ENCODE measurements around the gene SEL1L2. TPM values are rescaled to one million over a fixed set of nuclear protein-coding genes. Genes with fewer than 3 reads are reported as not detected.
"Not testable (repeated sequence)": the region's sequence is repeated elsewhere in the genome, so short reads cannot be mapped to it uniquely, and the experiment has no call there.

SEL1L2 gene
- total RNA-seq, 4 donors from 2014 or later, result not detected

DNA sequence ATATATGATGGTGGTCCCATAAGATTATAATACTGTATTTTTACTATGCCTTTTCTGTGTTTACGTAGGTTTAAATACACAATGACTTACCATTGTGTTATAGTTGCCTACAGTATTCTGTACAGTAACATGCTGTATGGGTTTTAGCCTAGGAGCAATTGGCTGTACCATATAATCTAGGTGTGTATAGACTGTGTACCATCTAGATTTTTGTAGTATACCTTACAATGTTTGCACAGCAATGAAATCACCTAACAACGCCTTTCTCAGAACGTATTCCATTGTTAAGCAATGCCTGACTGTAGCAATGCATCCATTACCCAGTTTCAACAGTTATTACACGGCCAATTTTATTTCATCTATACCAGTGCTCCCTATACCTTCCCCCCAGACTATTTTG, 15.6 kb upstream of the SEL1L2 start:
- TF ChIP-seq POLR2A (IDR thresholded peaks at IDR 0.05), result no peak
- TF ChIP-seq, protein P1, sequence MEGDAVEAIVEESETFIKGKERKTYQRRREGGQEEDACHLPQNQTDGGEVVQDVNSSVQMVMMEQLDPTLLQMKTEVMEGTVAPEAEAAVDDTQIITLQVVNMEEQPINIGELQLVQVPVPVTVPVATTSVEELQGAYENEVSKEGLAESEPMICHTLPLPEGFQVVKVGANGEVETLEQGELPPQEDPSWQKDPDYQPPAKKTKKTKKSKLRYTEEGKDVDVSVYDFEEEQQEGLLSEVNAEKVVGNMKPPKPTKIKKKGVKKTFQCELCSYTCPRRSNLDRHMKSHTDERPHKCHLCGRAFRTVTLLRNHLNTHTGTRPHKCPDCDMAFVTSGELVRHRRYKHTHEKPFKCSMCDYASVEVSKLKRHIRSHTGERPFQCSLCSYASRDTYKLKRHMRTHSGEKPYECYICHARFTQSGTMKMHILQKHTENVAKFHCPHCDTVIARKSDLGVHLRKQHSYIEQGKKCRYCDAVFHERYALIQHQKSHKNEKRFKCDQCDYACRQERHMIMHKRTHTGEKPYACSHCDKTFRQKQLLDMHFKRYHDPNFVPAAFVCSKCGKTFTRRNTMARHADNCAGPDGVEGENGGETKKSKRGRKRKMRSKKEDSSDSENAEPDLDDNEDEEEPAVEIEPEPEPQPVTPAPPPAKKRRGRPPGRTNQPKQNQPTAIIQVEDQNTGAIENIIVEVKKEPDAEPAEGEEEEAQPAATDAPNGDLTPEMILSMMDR (IDR thresholded peaks at IDR 0.05), result no peak
- DNase-seq, result no peak
- no peak overlapping the region for H3K27ac ChIP-seq
- H3K36me3 ChIP-seq, result no peaks in the 10 kb centered on the region
- no peaks in the 10 kb centered on the region for H3K4me1 ChIP-seq
- H3K4me3 ChIP-seq, result no peak overlapping the region
- H3K27me3 ChIP-seq, result no peaks in the 10 kb centered on the region
- 89 to 97% methylated on average over 4 of the region's 4 CpGs for WGBS, 2 donors
- H3K9me3 ChIP-seq, result peaks cover 0 to under 1% (median 0%) of the 10 kb centered on the region in 3 donors
- intact Hi-C loops (cut with DNase I), result no loop called here

DNA sequence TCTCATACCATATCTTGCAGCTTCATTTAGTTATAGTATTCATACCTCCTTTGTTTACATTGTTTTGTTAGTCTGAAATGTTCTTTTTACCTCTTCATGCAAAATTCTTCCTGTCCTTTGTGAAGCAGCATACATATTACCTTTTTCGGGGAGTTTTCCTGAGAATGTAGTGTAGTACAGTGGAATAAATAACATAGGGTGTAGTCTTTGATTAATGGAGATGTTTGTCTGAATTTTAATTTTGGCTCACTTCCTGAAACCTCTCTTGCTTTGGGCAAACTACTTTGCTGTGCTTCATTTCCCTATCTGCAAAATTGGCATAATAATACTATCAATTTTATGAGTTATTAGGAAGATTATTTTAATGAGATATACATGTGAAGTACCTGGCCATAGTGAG, 10.5 kb upstream of the SEL1L2 start:
- no peak overlapping the region for H3K27ac ChIP-seq
- H3K27me3 ChIP-seq, result peaks cover 0 to 4% (median 0%) of the 10 kb centered on the region in 4 donors
- H3K4me3 ChIP-seq, result no peak overlapping the region
- intact Hi-C loops (cut with DNase I), result no loop called here
- DNase-seq, result no peak
- H3K9me3 ChIP-seq, result no peaks in the 10 kb centered on the region
- TF ChIP-seq, protein P1 (IDR thresholded peaks at IDR 0.05), result no peak
- no peak for TF ChIP-seq POLR2A (IDR thresholded peaks at IDR 0.05)
- H3K4me1 ChIP-seq, result peaks cover 0 to 13% (median 0%) of the 10 kb centered on the region in 3 donors
- no peaks in the 10 kb centered on the region for H3K36me3 ChIP-seq
- 42 to 70% methylated on average over 1 of the region's 1 CpG for WGBS, 2 donors

DNA sequence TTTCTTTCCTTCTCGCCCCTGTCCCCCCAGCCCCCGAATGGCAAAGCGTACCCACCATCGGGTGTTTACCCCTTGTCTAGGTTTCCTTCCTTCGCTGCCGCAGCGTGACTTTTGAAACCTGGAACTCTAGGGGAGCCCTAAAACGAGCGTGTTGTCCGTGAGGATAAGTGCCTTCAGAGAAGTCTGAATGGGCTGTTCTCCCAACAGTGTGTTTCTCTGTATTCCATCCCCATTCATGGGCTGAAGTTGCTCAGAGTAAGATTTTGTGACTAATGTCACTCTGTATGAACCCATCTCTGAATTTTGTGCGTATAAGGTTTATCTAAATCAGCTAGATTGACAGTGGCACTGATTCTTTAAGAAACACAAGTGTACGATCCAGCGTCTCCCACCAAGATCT, 5.9 kb upstream of the SEL1L2 start:
- peak overlapping the region; percentile 77 to 89 (median 83) for H3K4me3 ChIP-seq
- no peaks in the 10 kb centered on the region for H3K36me3 ChIP-seq
- intact Hi-C loops (cut with DNase I), result no loop called here
- H3K4me1 ChIP-seq, result peaks cover 0 to 21% (median 0%) of the 10 kb centered on the region in 3 donors
- 6 to 11% methylated on average over 9 to 13 of the region's 13 CpGs for WGBS, 2 donors
- peaks cover 0 to 12% (median 0%) of the 10 kb centered on the region in 4 donors for H3K27me3 ChIP-seq
- peak overlapping the region in 3 of 4 donors; percentile 68 to 88 (median 87) for H3K27ac ChIP-seq
- H3K9me3 ChIP-seq, result peaks cover 0 to 14% (median 8%) of the 10 kb centered on the region in 3 donors
- no peak for DNase-seq
- TF ChIP-seq POLR2A (IDR thresholded peaks at IDR 0.05), result no peak
- TF ChIP-seq, protein P1 (IDR thresholded peaks at IDR 0.05), result no peak

DNA sequence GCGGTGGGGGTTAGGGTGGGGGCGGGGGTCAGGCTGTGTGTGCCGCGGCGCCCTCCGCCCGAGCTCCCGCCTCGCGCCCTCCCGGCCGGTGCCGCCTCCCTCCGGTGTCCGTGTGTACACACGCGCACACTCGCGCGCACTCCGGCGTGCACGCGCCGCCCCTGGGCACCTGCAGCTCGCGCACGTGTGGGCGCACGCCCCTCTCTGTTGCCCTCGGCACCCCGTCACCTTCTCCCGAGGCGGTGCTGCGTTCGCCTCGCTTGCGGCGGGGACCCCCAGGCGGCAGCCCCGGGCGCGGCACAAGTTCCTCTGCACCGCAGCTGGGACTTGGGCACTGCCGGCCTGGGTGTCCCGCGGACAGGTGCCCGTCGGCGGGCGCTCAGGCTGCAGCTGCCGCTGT, 5.4 kb upstream of the SEL1L2 start:
- no peak for DNase-seq
- Histone ChIP-seq H3K36me3 (no peaks in the 10 kb centered on the region), H3K27me3 (peaks cover 0 to 12% (median 0%) of the 10 kb centered on the region in 4 donors), H3K9me3 (peaks cover 0 to 14% (median 8%) of the 10 kb centered on the region in 3 donors), H3K4me1 (peaks cover 0 to 21% (median 0%) of the 10 kb centered on the region in 3 donors), H3K27ac (peak overlapping the region; percentile 68 to 88 (median 84)), H3K4me3 (peak overlapping the region; percentile 77 to 89 (median 83))
- intact Hi-C loops (cut with DNase I), result no loop called here
- TF ChIP-seq POLR2A (IDR thresholded peaks at IDR 0.05), result no peak
- TF ChIP-seq, protein P1 (IDR thresholded peaks at IDR 0.05), result no peak
- WGBS, 2 donors, result 15% methylated on average over 25 of the region's 52 CpGs; no CpG with 5 or more reads in 1 of the 2 donors

DNA sequence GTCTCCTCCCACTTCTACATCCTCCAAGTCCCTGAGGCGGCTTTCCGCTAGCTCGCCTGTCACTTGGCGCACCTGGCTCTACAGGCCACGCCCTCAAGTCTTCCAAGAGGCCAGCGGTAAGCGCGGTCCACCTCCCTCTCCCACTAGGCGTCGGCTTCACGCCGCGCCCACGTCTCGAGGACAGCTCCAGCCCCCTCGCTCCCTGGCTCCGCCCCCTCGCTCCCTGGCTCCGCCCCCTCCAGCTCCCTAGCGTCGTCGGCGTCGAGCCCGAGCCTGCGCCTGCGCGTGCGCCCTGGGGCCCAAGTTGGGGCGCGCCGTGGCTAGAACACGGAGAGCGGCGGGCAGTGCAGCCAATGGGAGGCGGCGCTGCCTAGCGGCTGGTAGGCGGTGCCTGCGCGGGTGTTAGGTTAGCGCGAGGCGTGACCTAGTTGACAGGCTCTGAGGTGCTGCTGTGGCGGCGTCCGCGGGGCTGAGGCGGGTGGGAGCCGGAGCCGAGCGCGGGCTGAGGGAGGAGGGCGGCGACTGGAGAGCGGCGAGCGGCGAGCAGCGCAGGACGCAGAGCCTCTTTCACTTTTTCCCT, 4.8 kb upstream of the SEL1L2 start, which contains the start of gene MACROD2:
Gene MACROD2, plus strand, starts transcription at position 431 of the 580 bp plus-strand sequence.
- 0 to 9% methylated on average over 1 to 29 of the region's 61 CpGs for WGBS, 2 donors
- intact Hi-C loops (cut with DNase I), result no loop called here
- TF ChIP-seq, protein P1 (IDR thresholded peaks at IDR 0.05), result peak in 2 of 6 experiments; percentile 18 to 30
- peak in 3 of 4 donors; percentile 38 to 51 (median 45) for TF ChIP-seq POLR2A (IDR thresholded peaks at IDR 0.05)
- peak within 1 kb of the TSS; percentile 68 to 88 (median 84) for H3K27ac ChIP-seq
- peaks cover 0 to 21% (median 0%) of the 10 kb centered on the region in 3 donors for H3K4me1 ChIP-seq
- H3K36me3 ChIP-seq, result no peaks in the 10 kb centered on the region
- peaks cover 0 to 14% (median 8%) of the 10 kb centered on the region in 3 donors for H3K9me3 ChIP-seq
- peaks cover 0 to 12% (median 0%) of the 10 kb centered on the region in 4 donors for H3K27me3 ChIP-seq
- peak within 1 kb of the TSS; percentile 77 to 89 (median 83) for H3K4me3 ChIP-seq
- DNase-seq, result peak; percentile 22

DNA sequence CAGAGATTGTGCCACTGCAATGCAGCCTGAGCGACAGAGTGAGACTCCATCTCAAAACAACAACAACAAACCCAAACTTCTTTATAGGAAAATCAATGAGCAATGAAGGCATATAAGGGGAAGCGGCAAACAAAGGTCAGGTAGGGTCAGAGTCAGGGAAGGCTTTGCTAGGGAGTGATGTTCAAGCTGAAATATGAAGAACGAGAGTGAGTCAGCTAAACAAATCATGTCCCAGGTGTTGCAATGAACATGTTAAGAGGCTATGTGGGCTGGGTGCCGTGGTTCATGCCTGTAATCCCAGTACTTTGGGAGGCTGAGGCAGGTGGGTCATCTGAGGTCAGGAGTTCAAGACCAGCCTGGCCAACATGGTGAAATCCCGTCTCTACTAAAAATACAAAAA, 1.5 kb upstream of the SEL1L2 start:
- Histone ChIP-seq H3K9me3 (peaks cover 0 to 14% (median 8%) of the 10 kb centered on the region in 3 donors), H3K27me3 (peaks cover 0 to 12% (median 0%) of the 10 kb centered on the region in 4 donors), H3K4me1 (peaks cover 0 to 27% (median 0%) of the 10 kb centered on the region in 3 donors)
- WGBS, 2 donors, result 86 to 91% methylated on average over 5 of the region's 5 CpGs
- H3K27ac ChIP-seq; H3K36me3 ChIP-seq; intact Hi-C loops (cut with DNase I); DNase-seq; H3K4me3 ChIP-seq: not testable (repeated sequence)

Data from esophagus squamous epithelium (tissue), 5 donors.